ENCODE data around the gene MAP7. TPM values are rescaled to one million over a fixed set of nuclear protein-coding genes. Genes with fewer than 3 reads are reported as not detected.

MAP7 gene
- total and polyA plus RNA-seq, 4 donors = 3.2 to 17.5 (median 8.3) TPM

- TF ChIP-seq RXRA (IDR thresholded peaks at IDR 0.05) = no peak
- TF ChIP-seq, protein P1, sequence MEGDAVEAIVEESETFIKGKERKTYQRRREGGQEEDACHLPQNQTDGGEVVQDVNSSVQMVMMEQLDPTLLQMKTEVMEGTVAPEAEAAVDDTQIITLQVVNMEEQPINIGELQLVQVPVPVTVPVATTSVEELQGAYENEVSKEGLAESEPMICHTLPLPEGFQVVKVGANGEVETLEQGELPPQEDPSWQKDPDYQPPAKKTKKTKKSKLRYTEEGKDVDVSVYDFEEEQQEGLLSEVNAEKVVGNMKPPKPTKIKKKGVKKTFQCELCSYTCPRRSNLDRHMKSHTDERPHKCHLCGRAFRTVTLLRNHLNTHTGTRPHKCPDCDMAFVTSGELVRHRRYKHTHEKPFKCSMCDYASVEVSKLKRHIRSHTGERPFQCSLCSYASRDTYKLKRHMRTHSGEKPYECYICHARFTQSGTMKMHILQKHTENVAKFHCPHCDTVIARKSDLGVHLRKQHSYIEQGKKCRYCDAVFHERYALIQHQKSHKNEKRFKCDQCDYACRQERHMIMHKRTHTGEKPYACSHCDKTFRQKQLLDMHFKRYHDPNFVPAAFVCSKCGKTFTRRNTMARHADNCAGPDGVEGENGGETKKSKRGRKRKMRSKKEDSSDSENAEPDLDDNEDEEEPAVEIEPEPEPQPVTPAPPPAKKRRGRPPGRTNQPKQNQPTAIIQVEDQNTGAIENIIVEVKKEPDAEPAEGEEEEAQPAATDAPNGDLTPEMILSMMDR (IDR thresholded peaks at IDR 0.05; ENCODE audit: low read depth, low read length, missing input control) = no peak
Observed at GRCh38 chr6:136502786-136503185, 47.4 kb downstream of the MAP7 start (continued).

DNA sequence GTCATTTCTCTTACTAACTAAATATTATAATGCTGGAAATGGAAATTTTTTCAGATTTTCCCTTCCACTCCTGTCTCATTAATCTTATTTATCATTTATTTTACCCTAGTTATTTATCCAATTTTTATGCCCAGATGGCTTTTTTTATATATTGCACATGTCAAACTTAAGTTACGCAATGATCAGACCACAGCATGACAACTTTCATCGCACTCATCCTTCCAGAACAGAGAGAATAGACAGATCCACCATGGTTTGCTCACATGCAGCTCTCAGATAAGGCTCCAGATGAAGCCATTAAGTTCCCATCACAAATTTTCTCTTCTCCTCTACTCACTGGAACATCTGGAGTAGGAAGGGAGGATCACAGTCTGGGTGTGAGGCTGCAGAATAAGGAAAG, 48.7 kb downstream of the MAP7 start:
- Histone ChIP-seq H3K4me3 (ENCODE audit: low read depth in 1 of 3, low read length in 3 of 3) (no peak overlapping the region), H3K27ac (ENCODE audit: low read depth in 1 of 2, low read length in 2 of 2) (no peak overlapping the region), H3K36me3 (ENCODE audit: control insufficient read depth in 4 of 4, insufficient read depth in 3 of 4, low read depth in 1 of 4, low read length in 3 of 4) (no peaks in the 10 kb centered on the region), H3K9me3 (ENCODE audit: control insufficient read depth in 4 of 4, low read length in 3 of 4) (no peaks in the 10 kb centered on the region), H3K4me1 (ENCODE audit: control insufficient read depth in 4 of 4, insufficient read depth in 4 of 4, low read length in 3 of 4) (peaks cover 0 to 5% (median 4%) of the 10 kb centered on the region in 4 donors), H3K27me3 (ENCODE audit: control insufficient read depth in 4 of 4, insufficient read depth in 4 of 4, low read length in 3 of 4) (no peaks in the 10 kb centered on the region), H3K9ac (ENCODE audit: low read depth in 1 of 2, low read length in 2 of 2) (no peak overlapping the region)
- DNase-seq (ENCODE audit: low spot score) = no peak
- WGBS = 80% methylated on average over 2 of the region's 2 CpGs
- no peak for TF ChIP-seq HNF4G (IDR thresholded peaks at IDR 0.05)
- TF ChIP-seq RAD21 (IDR thresholded peaks at IDR 0.05) = no peak
- TF ChIP-seq GABPA (IDR thresholded peaks at IDR 0.05 in 1 of 2, conservative IDR thresholded peaks at IDR 0.05 in 1 of 2) = no peak
- TF ChIP-seq EGR1 (IDR thresholded peaks at IDR 0.05; ENCODE audit: low read depth in 2 of 2) = no peak

GRCh38 chr6:136501096-136501495, 49.1 kb downstream of the MAP7 start:
- no peak overlapping the region for H3K27ac ChIP-seq (ENCODE audit: low read depth in 1 of 2, low read length in 2 of 2)
- no peaks in the 10 kb centered on the region for H3K36me3 ChIP-seq (ENCODE audit: control insufficient read depth in 4 of 4, insufficient read depth in 3 of 4, low read depth in 1 of 4, low read length in 3 of 4)
- WGBS = 83% methylated on average over 1 of the region's 1 CpG
- no peak for DNase-seq (ENCODE audit: low spot score)
- no peak overlapping the region for H3K4me3 ChIP-seq (ENCODE audit: low read depth in 1 of 3, low read length in 3 of 3)
- peaks cover 0 to 5% (median under 1%) of the 10 kb centered on the region in 4 donors for H3K4me1 ChIP-seq (ENCODE audit: control insufficient read depth in 4 of 4, insufficient read depth in 4 of 4, low read length in 3 of 4)
- H3K27me3 ChIP-seq (ENCODE audit: control insufficient read depth in 4 of 4, insufficient read depth in 4 of 4, low read length in 3 of 4) = no peaks in the 10 kb centered on the region
- H3K9ac ChIP-seq (ENCODE audit: low read depth in 1 of 2, low read length in 2 of 2) = no peak overlapping the region
- H3K9me3 ChIP-seq (ENCODE audit: control insufficient read depth in 4 of 4, low read length in 3 of 4) = no peaks in the 10 kb centered on the region
- TF ChIP-seq FOXA2 (IDR thresholded peaks at IDR 0.05) (no peak), HNF4G (IDR thresholded peaks at IDR 0.05) (no peak), ATF3 (IDR thresholded peaks at IDR 0.05) (no peak), REST (IDR thresholded peaks at IDR 0.05) (no peak), ZBTB33 (IDR thresholded peaks at IDR 0.05) (no peak), FOXA1 (IDR thresholded peaks at IDR 0.05) (no peak), EGR1 (IDR thresholded peaks at IDR 0.05; ENCODE audit: low read depth in 2 of 2) (no peak), SP1 (IDR thresholded peaks at IDR 0.05) (no peak), NR2F2 (IDR thresholded peaks at IDR 0.05) (no peak), GABPA (IDR thresholded peaks at IDR 0.05 in 1 of 2, conservative IDR thresholded peaks at IDR 0.05 in 1 of 2) (no peak), JUND (IDR thresholded peaks at IDR 0.05) (no peak), HNF4A (conservative IDR thresholded peaks at IDR 0.05) (no peak)
- TF ChIP-seq, protein P1 (IDR thresholded peaks at IDR 0.05; ENCODE audit: low read depth, low read length, missing input control) = no peak
